H1 (cell line): ENCODE results near the gene ZBTB43. TPM values are rescaled to one million over a fixed set of nuclear protein-coding genes. Genes with fewer than 3 reads are reported as not detected.

ENCODE experiments used
- CTCF ChIA-PET: fragments of 300-600 bp; sonication (Branson Sonifier 250); formaldehyde crosslinking; loops from one replicate; lab custom pipeline; 2021; ENCODE audit not compliant: partially characterized antibody; lab: Charles Lee
- POLR2A ChIA-PET: fragments of 300-600 bp; sonication (Branson Sonifier 250); formaldehyde crosslinking; loops from one replicate; lab custom pipeline; 2021; ENCODE audit warnings: inconsistent platforms; ENCODE audit not compliant: partially characterized antibody; lab: Charles Lee
- DNase-seq, 2 experiments: peaks; one replicate each; pipeline versions ENCODE4 v3.0.0 to v3.0.0-alpha.2; 2010 to 2022; ENCODE audit warnings: low spot score in 2 of 2, low read depth in 1 of 2, mixed read lengths in 1 of 2
- FAIRE-seq: peaks from 2 replicates; lab custom pipeline; 2011; peaks lifted over from hg19 to GRCh38; lab: Jason Lieb, UNC
- H2AFZ ChIP-seq: 2 replicates; pipeline ENCODE4 v1.8.1; 2012; ENCODE audit warnings: low read length, inconsistent platforms
- H2AK5ac ChIP-seq: 2 replicates; pipeline ENCODE4 v1.6.1; 2013; ENCODE audit warnings: low read depth, low read length
- H2BK120ac ChIP-seq: replicated peaks from 2 replicates; pipeline ENCODE3; 2013; ENCODE audit warnings: low read depth, low read length, inconsistent platforms
- H2BK12ac ChIP-seq: 2 replicates; pipeline ENCODE4 v1.6.1; 2013; ENCODE audit warnings: low read depth, low read length
- H2BK15ac ChIP-seq: 2 replicates; pipeline ENCODE4 v1.6.1; 2013; ENCODE audit warnings: low read length
- H2BK20ac ChIP-seq: 2 replicates; pipeline ENCODE4 v1.6.1; 2013; ENCODE audit warnings: low read length
- H2BK5ac ChIP-seq: 2 replicates; pipeline ENCODE4 v1.6.1; 2013; ENCODE audit warnings: low read depth, low read length
- H3K14ac ChIP-seq: 2 replicates; pipeline ENCODE4 v1.6.1; 2013; ENCODE audit warnings: inconsistent platforms; ENCODE audit not compliant: insufficient read length
- H3K18ac ChIP-seq: 2 replicates; pipeline ENCODE4 v1.6.1; 2013; ENCODE audit warnings: low read length; ENCODE audit errors: extremely low read depth
- H3K23ac ChIP-seq: 2 replicates; pipeline ENCODE4 v1.6.1; 2013; ENCODE audit warnings: inconsistent platforms; ENCODE audit not compliant: insufficient read length
- H3K23me2 ChIP-seq: 2 replicates; pipeline ENCODE4 v1.6.1; 2013; ENCODE audit warnings: low read depth, low read length
- H3K27ac ChIP-seq: 2 replicates; pipeline ENCODE4 v1.6.1; 2011; ENCODE audit warnings: low read depth, low read length, inconsistent platforms
- H3K27me3 ChIP-seq, 4 experiments: replicated peaks in 1 of 4; 1 replicate in 1 of 4; 2 replicates in 3 of 4; pipeline versions ENCODE4 v1.6.1 to v1.8.1; 2011 to 2013; ENCODE audit warnings: low read length in 3 of 4, mild to moderate bottlenecking in 3 of 4, inconsistent platforms in 2 of 4, mixed read lengths in 2 of 4, moderate library complexity in 1 of 4; ENCODE audit not compliant: control insufficient read depth in 3 of 4, insufficient read depth in 3 of 4; ENCODE audit errors: extremely low read depth in 1 of 4
- H3K36me3 ChIP-seq, 4 experiments: 2 replicates each; pipeline versions ENCODE4 v1.6.1 to v1.8.1; 2011 to 2013; ENCODE audit warnings: mild to moderate bottlenecking in 4 of 4, low read length in 3 of 4, moderate library complexity in 2 of 4, control low read depth in 1 of 4, inconsistent platforms in 1 of 4; ENCODE audit not compliant: insufficient read depth in 4 of 4, control insufficient read depth in 2 of 4
- H3K4ac ChIP-seq: replicated peaks from 2 replicates; pipeline ENCODE3; 2013; ENCODE audit warnings: low read length, low read depth, mixed read lengths, inconsistent platforms; ENCODE audit not compliant: insufficient read length
- H3K4me1 ChIP-seq, 4 experiments: replicated peaks in 1 of 4; 1 replicate in 1 of 4; 2 replicates in 3 of 4; pipeline versions ENCODE4 v1.6.1 to v1.8.1; 2011 to 2013; ENCODE audit warnings: low read length in 3 of 4, inconsistent platforms in 2 of 4, mixed read lengths in 1 of 4; ENCODE audit not compliant: insufficient read depth in 4 of 4, control insufficient read depth in 3 of 4
- H3K4me2 ChIP-seq, 2 experiments: 2 replicates each; pipeline versions ENCODE4 v1.6.1 to v1.8.1; 2011 to 2013; ENCODE audit warnings: low read depth in 2 of 2, low read length in 2 of 2, control low read depth in 1 of 2, inconsistent platforms in 1 of 2, mild to moderate bottlenecking in 1 of 2; ENCODE audit not compliant: insufficient read depth in 1 of 2
- H3K4me3 ChIP-seq, 4 experiments: fragments of 200-600, 300-600 bp in 1 of 4; sonication (generic), shearing (Covaris generic), sonication (Bioruptor Twin) in 1 of 4; 2 replicates each; pipeline versions ENCODE4 v1.5.1 to v1.8.1; 2011 to 2016; ENCODE audit warnings: low read length in 4 of 4, low read depth in 3 of 4, control low read depth in 2 of 4, inconsistent platforms in 2 of 4, mild to moderate bottlenecking in 2 of 4, mixed read lengths in 1 of 4, moderate library complexity in 1 of 4; ENCODE audit not compliant: insufficient read depth in 2 of 4; ENCODE audit errors: extremely low read depth in 1 of 4
- H3K56ac ChIP-seq: replicated peaks from 2 replicates; pipeline ENCODE3; 2013; ENCODE audit warnings: low read depth, mild to moderate bottlenecking, mixed read lengths, low read length, inconsistent platforms; ENCODE audit not compliant: insufficient read length
- H3K79me1 ChIP-seq: 2 replicates; pipeline ENCODE4 v1.6.1; 2013; ENCODE audit warnings: low read depth, low read length, control low read depth
- H3K79me2 ChIP-seq, 2 experiments: 2 replicates each; pipeline versions ENCODE4 v1.6.1 to v1.8.1; 2012 to 2013; ENCODE audit warnings: low read length in 2 of 2, mild to moderate bottlenecking in 2 of 2, inconsistent platforms in 1 of 2; ENCODE audit not compliant: insufficient read depth in 2 of 2, control insufficient read depth in 1 of 2
- H3K9ac ChIP-seq, 4 experiments: replicated peaks in 1 of 4; 1 replicate in 1 of 4; 2 replicates in 3 of 4; pipeline versions ENCODE4 v1.6.1 to v1.8.1; 2011 to 2013; ENCODE audit warnings: low read depth in 3 of 4, low read length in 3 of 4, control low read depth in 2 of 4, mild to moderate bottlenecking in 2 of 4, moderate library complexity in 2 of 4, inconsistent platforms in 1 of 4; ENCODE audit errors: extremely low read depth in 1 of 4
- H3K9me3 ChIP-seq, 2 experiments: 2 replicates each; pipeline versions ENCODE4 v1.6.1 to v1.8.1; 2012 to 2013; ENCODE audit warnings: mild to moderate bottlenecking in 2 of 2, moderate library complexity in 2 of 2, control low read depth in 1 of 2, inconsistent platforms in 1 of 2, low read depth in 1 of 2, low read length in 1 of 2, mixed read lengths in 1 of 2; ENCODE audit not compliant: insufficient read depth in 2 of 2
- H4K20me1 ChIP-seq, 2 experiments: replicated peaks in 1 of 2; 2 replicates each; pipeline versions ENCODE3 to v1.8.1; 2011 to 2013; ENCODE audit warnings: inconsistent platforms in 2 of 2, low read length in 2 of 2, mild to moderate bottlenecking in 1 of 2; ENCODE audit not compliant: insufficient read depth in 2 of 2, control insufficient read depth in 1 of 2
- H4K5ac ChIP-seq: 2 replicates; pipeline ENCODE4 v1.6.1; 2013; ENCODE audit warnings: low read length, low read depth, mixed read lengths, inconsistent platforms; ENCODE audit not compliant: insufficient read length
- H4K8ac ChIP-seq: 2 replicates; pipeline ENCODE4 v1.8.0; 2013; ENCODE audit warnings: mild to moderate bottlenecking, moderate library complexity, low read length, inconsistent platforms; ENCODE audit not compliant: insufficient read depth; ENCODE audit errors: extremely low read depth
- H4K91ac ChIP-seq: replicated peaks from 2 replicates; pipeline ENCODE3; 2013; ENCODE audit warnings: low read length, mixed read lengths, inconsistent platforms; ENCODE audit not compliant: insufficient read length
- CHD1 ChIP-seq: IDR thresholded peaks from 2 replicates; pipeline ENCODE4 v1.6.1; 2012; ENCODE audit warnings: low read depth, low read length, improper control_type of control experiment
- EZH2 ChIP-seq: fragments of 200-600 bp; sonication (generic); IDR thresholded peaks from 2 replicates; pipeline ENCODE4 v1.7.1; 2012; ENCODE audit warnings: low read depth, mild to moderate bottlenecking, moderate library complexity, low read length, inconsistent platforms; ENCODE audit not compliant: severe bottlenecking
- FOSL1 ChIP-seq: IDR thresholded peaks from 2 replicates; pipeline ENCODE4 v1.6.1; 2011; ENCODE audit warnings: mild to moderate bottlenecking, low read depth, low read length, moderate library complexity; ENCODE audit not compliant: insufficient read depth
- MAFK ChIP-seq: IDR thresholded peaks from 2 replicates; pipeline ENCODE4 v1.6.1; 2012; ENCODE audit warnings: low read depth, mild to moderate bottlenecking, improper control_type of control experiment, low read length
- RXRA ChIP-seq: IDR thresholded peaks from 2 replicates; pipeline ENCODE4 v1.6.1; 2011; ENCODE audit warnings: low read depth, mild to moderate bottlenecking, low read length, moderate library complexity; ENCODE audit not compliant: insufficient read depth
- SP1 ChIP-seq: IDR thresholded peaks from 2 replicates; pipeline ENCODE4 v1.6.1; 2011; ENCODE audit warnings: low read depth, low read length
- SUZ12 ChIP-seq: fragments of 200-600 bp; sonication (generic); IDR thresholded peaks from 2 replicates; pipeline ENCODE4 v1.6.1; 2012; ENCODE audit warnings: mild to moderate bottlenecking, inconsistent platforms, low read length, moderate library complexity, mixed read lengths
- WGBS, 2 experiments: shearing (Covaris generic) in 1 of 2; methylation state at CpG; one replicate each; pipeline versions ENCODE4 v1.1.6 to v1.1.7; 2013 to 2015; ENCODE audit warnings: low lambda C conversion rate in 2 of 2, mixed read lengths in 2 of 2, inconsistent platforms in 1 of 2, low coverage in 1 of 2, missing lambda C conversion rate in 1 of 2; ENCODE audit not compliant: insufficient replicate concordance in 2 of 2, insufficient coverage in 1 of 2, insufficient read length in 1 of 2; ENCODE audit errors: extremely low coverage in 1 of 2, missing lambda C conversion rate in 1 of 2; 5-methylcytosine and 5-hydroxymethylcytosine counted together
- polyA plus RNA-seq, 7 experiments: library from polyadenylated mRNA; depleted of rRNA in 3 of 7; stranded (reverse) in 5 of 7; unstranded in 2 of 7; fragments of >200 nt in 5 of 7; fragments of 200-250 nt in 2 of 7; gene quantifications; 1 replicate in 5 of 7; 2 replicates in 1 of 7; 4 replicates in 1 of 7; pipeline versions ENCODE4 v1.2.1 to v1.2.3, GENCODE V29; 2011 to 2013; ENCODE audit warnings: missing spikeins in 2 of 7, mixed read lengths in 2 of 7
- total RNA-seq: library from RNA; stranded (reverse); fragmentation: NEBNext Ultra II Directional; extraction: Animal tissue kit (Norgen Biotek cat#: 25700); gene quantifications from 2 replicates; pipeline ENCODE4 v1.2.1, GENCODE V29; 2021

ZBTB43 gene
- total and polyA plus RNA-seq, 2 of the 8 experiments (the other 6 are each of a cell fraction or from before 2014, with no cell fraction given), result 4.1 to 16.7 TPM

GRCh38 chr9:126832440-126832839, 27.6 kb downstream of the ZBTB43 start:
- Histone ChIP-seq H2BK5ac (no peak overlapping the region), H4K20me1 (peaks cover 4 to 9% of the 10 kb centered on the region in 2 experiments), H3K14ac (no peak overlapping the region), H2BK120ac (no peak overlapping the region), H3K4me2 (no peak overlapping the region), H3K79me1 (peaks cover 7% of the 10 kb centered on the region), H2BK15ac (no peak overlapping the region), H3K4ac (no peak overlapping the region), H3K23me2 (no peaks in the 10 kb centered on the region), H3K79me2 (peaks cover 0 to 13% of the 10 kb centered on the region in 2 experiments; a peak in 1 of 4 replicates), H2AK5ac (no peak overlapping the region), H3K27me3 (no peaks in the 10 kb centered on the region), H3K9ac (no peak overlapping the region), H4K5ac (no peak overlapping the region), H4K8ac (no peak overlapping the region; the same call in 1 of the 2 replicates), H3K18ac (no peak overlapping the region), H3K9me3 (no peaks in the 10 kb centered on the region), H3K23ac (no peak overlapping the region), H3K4me3 (no peak overlapping the region), H3K27ac (no peak overlapping the region), H3K56ac (no peak overlapping the region), H2AFZ (no peak overlapping the region), H4K91ac (no peak overlapping the region), H2BK12ac (no peak overlapping the region), H3K36me3 (peaks cover 16 to 21% (median 19%) of the 10 kb centered on the region in 4 experiments), H2BK20ac (no peak overlapping the region), H3K4me1 (no peaks in the 10 kb centered on the region)
- ChIA-PET CTCF (interaction anchor here (0.6 kb wide), 1 partner anchor 119 kb away, joined by 3 read pairs; no protein-coding TSS in a partner anchor), POLR2A (no interaction called here)
- 93% methylated on average over 9 of the region's 9 CpGs; no CpG with 5 or more reads in 1 of the 2 experiments for WGBS, 2 experiments
- DNase-seq (no peak), FAIRE-seq (no peak)
- TF ChIP-seq MAFK (no peak), EZH2 (no peak), CHD1 (no peak), FOSL1 (no peak), SUZ12 (no peak), SP1 (no peak), RXRA (no peak)
